ENCODE data around the gene RGS11.

RGS11 gene

GRCh38 chr16:314351-314750 is 38.6 kb upstream of the RGS11 start:
- Histone ChIP-seq H3K27ac (ENCODE audit: low read depth, low read length) (no peak overlapping the region), H3K9ac (ENCODE audit: low read length) (no peak overlapping the region), H3K4me3 (ENCODE audit: low read depth, low read length) (no peak overlapping the region), H3K27me3 (ENCODE audit: control insufficient read depth, insufficient read depth, low read length) (no peaks in the 10 kb centered on the region), H3K36me3 (ENCODE audit: control insufficient read depth, insufficient read depth, low read length) (peaks cover 62% of the 10 kb centered on the region), H3K9me3 (ENCODE audit: control insufficient read depth, insufficient read depth, low read depth, low read length) (no peaks in the 10 kb centered on the region), H3K4me1 (ENCODE audit: control insufficient read depth, insufficient read depth, low read length) (peaks cover 8% of the 10 kb centered on the region; the same call in 1 of the 2 replicates)

GRCh38 chr16:311725-312124 is 36.0 kb upstream of the RGS11 start:
- H3K9me3 ChIP-seq (ENCODE audit: control insufficient read depth, insufficient read depth, low read depth, low read length) = no peaks in the 10 kb centered on the region
- no peak overlapping the region for H3K4me3 ChIP-seq (ENCODE audit: low read depth, low read length)
- H3K27ac ChIP-seq (ENCODE audit: low read depth, low read length) = no peak overlapping the region
- H3K9ac ChIP-seq (ENCODE audit: low read length) = no peak overlapping the region
- peaks cover 66% of the 10 kb centered on the region for H3K36me3 ChIP-seq (ENCODE audit: control insufficient read depth, insufficient read depth, low read length)
- H3K4me1 ChIP-seq (ENCODE audit: control insufficient read depth, insufficient read depth, low read length) = no peaks in the 10 kb centered on the region
- H3K27me3 ChIP-seq (ENCODE audit: control insufficient read depth, insufficient read depth, low read length) = no peaks in the 10 kb centered on the region

GRCh38 chr16:309476-309875 is 33.7 kb upstream of the RGS11 start:
- H3K27me3 ChIP-seq (ENCODE audit: control insufficient read depth, insufficient read depth, low read length) = no peaks in the 10 kb centered on the region
- no peak overlapping the region for H3K27ac ChIP-seq (ENCODE audit: low read depth, low read length)
- peaks cover 73% of the 10 kb centered on the region for H3K36me3 ChIP-seq (ENCODE audit: control insufficient read depth, insufficient read depth, low read length)
- H3K4me3 ChIP-seq (ENCODE audit: low read depth, low read length) = no peak overlapping the region
- no peak overlapping the region for H3K9ac ChIP-seq (ENCODE audit: low read length)
- H3K9me3 ChIP-seq (ENCODE audit: control insufficient read depth, insufficient read depth, low read depth, low read length) = no peaks in the 10 kb centered on the region
- no peaks in the 10 kb centered on the region for H3K4me1 ChIP-seq (ENCODE audit: control insufficient read depth, insufficient read depth, low read length)

- Histone ChIP-seq H3K9me3 (ENCODE audit: control insufficient read depth, insufficient read depth, low read depth, low read length) (no peaks in the 10 kb centered on the region), H3K4me1 (ENCODE audit: control insufficient read depth, insufficient read depth, low read length) (no peaks in the 10 kb centered on the region), H3K36me3 (ENCODE audit: control insufficient read depth, insufficient read depth, low read length) (peaks cover 67% of the 10 kb centered on the region), H3K27ac (ENCODE audit: low read depth, low read length) (no peak overlapping the region), H3K4me3 (ENCODE audit: low read depth, low read length) (no peak overlapping the region), H3K27me3 (ENCODE audit: control insufficient read depth, insufficient read depth, low read length) (no peaks in the 10 kb centered on the region), H3K9ac (ENCODE audit: low read length) (no peak overlapping the region)
Observed at GRCh38 chr16:307691-308312, 32.1 kb upstream of the RGS11 start.

- no peak overlapping the region for H3K27ac ChIP-seq (ENCODE audit: low read depth, low read length)
- H3K27me3 ChIP-seq (ENCODE audit: control insufficient read depth, insufficient read depth, low read length) = no peaks in the 10 kb centered on the region
- H3K9ac ChIP-seq (ENCODE audit: low read length) = no peak overlapping the region
- no peaks in the 10 kb centered on the region for H3K9me3 ChIP-seq (ENCODE audit: control insufficient read depth, insufficient read depth, low read depth, low read length)
- peaks cover 67% of the 10 kb centered on the region for H3K36me3 ChIP-seq (ENCODE audit: control insufficient read depth, insufficient read depth, low read length)
- H3K4me1 ChIP-seq (ENCODE audit: control insufficient read depth, insufficient read depth, low read length) = no peaks in the 10 kb centered on the region
- no peak overlapping the region for H3K4me3 ChIP-seq (ENCODE audit: low read depth, low read length)
Observed at GRCh38 chr16:306911-307370, 31.2 kb upstream of the RGS11 start.

GRCh38 chr16:305916-306626 is 30.3 kb upstream of the RGS11 start:
- H3K27me3 ChIP-seq (ENCODE audit: control insufficient read depth, insufficient read depth, low read length) = no peaks in the 10 kb centered on the region
- peaks cover 68% of the 10 kb centered on the region for H3K36me3 ChIP-seq (ENCODE audit: control insufficient read depth, insufficient read depth, low read length)
- no peak overlapping the region for H3K4me3 ChIP-seq (ENCODE audit: low read depth, low read length)
- H3K9me3 ChIP-seq (ENCODE audit: control insufficient read depth, insufficient read depth, low read depth, low read length) = no peaks in the 10 kb centered on the region
- H3K9ac ChIP-seq (ENCODE audit: low read length) = no peak overlapping the region
- H3K27ac ChIP-seq (ENCODE audit: low read depth, low read length) = no peak overlapping the region
- no peaks in the 10 kb centered on the region for H3K4me1 ChIP-seq (ENCODE audit: control insufficient read depth, insufficient read depth, low read length)

- no peak overlapping the region for H3K9ac ChIP-seq (ENCODE audit: low read length)
- no peak overlapping the region for H3K27ac ChIP-seq (ENCODE audit: low read depth, low read length)
- no peaks in the 10 kb centered on the region for H3K4me1 ChIP-seq (ENCODE audit: control insufficient read depth, insufficient read depth, low read length)
- peaks cover 59% of the 10 kb centered on the region for H3K36me3 ChIP-seq (ENCODE audit: control insufficient read depth, insufficient read depth, low read length)
- no peak overlapping the region for H3K4me3 ChIP-seq (ENCODE audit: low read depth, low read length)
- no peaks in the 10 kb centered on the region for H3K27me3 ChIP-seq (ENCODE audit: control insufficient read depth, insufficient read depth, low read length)
- H3K9me3 ChIP-seq (ENCODE audit: control insufficient read depth, insufficient read depth, low read depth, low read length) = no peaks in the 10 kb centered on the region
Observed at GRCh38 chr16:303760-304505, 28.2 kb upstream of the RGS11 start.

- H3K9ac ChIP-seq (ENCODE audit: low read length) = no peak overlapping the region
- no peaks in the 10 kb centered on the region for H3K27me3 ChIP-seq (ENCODE audit: control insufficient read depth, insufficient read depth, low read length)
- peaks cover 54% of the 10 kb centered on the region for H3K36me3 ChIP-seq (ENCODE audit: control insufficient read depth, insufficient read depth, low read length)
- no peaks in the 10 kb centered on the region for H3K9me3 ChIP-seq (ENCODE audit: control insufficient read depth, insufficient read depth, low read depth, low read length)
- H3K4me1 ChIP-seq (ENCODE audit: control insufficient read depth, insufficient read depth, low read length) = no peaks in the 10 kb centered on the region
- H3K4me3 ChIP-seq (ENCODE audit: low read depth, low read length) = no peak overlapping the region
- no peak overlapping the region for H3K27ac ChIP-seq (ENCODE audit: low read depth, low read length)
Observed at GRCh38 chr16:301950-302349, 26.2 kb upstream of the RGS11 start.

GRCh38 chr16:301235-301634 is 25.5 kb upstream of the RGS11 start:
- Histone ChIP-seq H3K27me3 (ENCODE audit: control insufficient read depth, insufficient read depth, low read length) (no peaks in the 10 kb centered on the region), H3K9me3 (ENCODE audit: control insufficient read depth, insufficient read depth, low read depth, low read length) (no peaks in the 10 kb centered on the region), H3K9ac (ENCODE audit: low read length) (no peak overlapping the region), H3K27ac (ENCODE audit: low read depth, low read length) (no peak overlapping the region), H3K4me3 (ENCODE audit: low read depth, low read length) (no peak overlapping the region), H3K4me1 (ENCODE audit: control insufficient read depth, insufficient read depth, low read length) (no peaks in the 10 kb centered on the region), H3K36me3 (ENCODE audit: control insufficient read depth, insufficient read depth, low read length) (peaks cover 54% of the 10 kb centered on the region)

GRCh38 chr16:297832-298231 is 22.1 kb upstream of the RGS11 start:
- H3K4me3 ChIP-seq (ENCODE audit: low read depth, low read length) = no peak overlapping the region

More at GRCh38 chr16:297832-298231, 22.1 kb upstream of the RGS11 start:
- Histone ChIP-seq H3K27me3 (ENCODE audit: control insufficient read depth, insufficient read depth, low read length) (no peaks in the 10 kb centered on the region), H3K9me3 (ENCODE audit: control insufficient read depth, insufficient read depth, low read depth, low read length) (no peaks in the 10 kb centered on the region), H3K4me1 (ENCODE audit: control insufficient read depth, insufficient read depth, low read length) (no peaks in the 10 kb centered on the region), H3K36me3 (ENCODE audit: control insufficient read depth, insufficient read depth, low read length) (peaks cover 47% of the 10 kb centered on the region), H3K27ac (ENCODE audit: low read depth, low read length) (no peak overlapping the region), H3K9ac (ENCODE audit: low read length) (no peak overlapping the region)

Measured in HUES6 (cell line).